ENCODE measurements around the gene CAPZB.

CAPZB gene

GRCh38 chr1:19447550-19447949 is 37.8 kb downstream of the CAPZB start:
- DNase-seq: no peak

DNA sequence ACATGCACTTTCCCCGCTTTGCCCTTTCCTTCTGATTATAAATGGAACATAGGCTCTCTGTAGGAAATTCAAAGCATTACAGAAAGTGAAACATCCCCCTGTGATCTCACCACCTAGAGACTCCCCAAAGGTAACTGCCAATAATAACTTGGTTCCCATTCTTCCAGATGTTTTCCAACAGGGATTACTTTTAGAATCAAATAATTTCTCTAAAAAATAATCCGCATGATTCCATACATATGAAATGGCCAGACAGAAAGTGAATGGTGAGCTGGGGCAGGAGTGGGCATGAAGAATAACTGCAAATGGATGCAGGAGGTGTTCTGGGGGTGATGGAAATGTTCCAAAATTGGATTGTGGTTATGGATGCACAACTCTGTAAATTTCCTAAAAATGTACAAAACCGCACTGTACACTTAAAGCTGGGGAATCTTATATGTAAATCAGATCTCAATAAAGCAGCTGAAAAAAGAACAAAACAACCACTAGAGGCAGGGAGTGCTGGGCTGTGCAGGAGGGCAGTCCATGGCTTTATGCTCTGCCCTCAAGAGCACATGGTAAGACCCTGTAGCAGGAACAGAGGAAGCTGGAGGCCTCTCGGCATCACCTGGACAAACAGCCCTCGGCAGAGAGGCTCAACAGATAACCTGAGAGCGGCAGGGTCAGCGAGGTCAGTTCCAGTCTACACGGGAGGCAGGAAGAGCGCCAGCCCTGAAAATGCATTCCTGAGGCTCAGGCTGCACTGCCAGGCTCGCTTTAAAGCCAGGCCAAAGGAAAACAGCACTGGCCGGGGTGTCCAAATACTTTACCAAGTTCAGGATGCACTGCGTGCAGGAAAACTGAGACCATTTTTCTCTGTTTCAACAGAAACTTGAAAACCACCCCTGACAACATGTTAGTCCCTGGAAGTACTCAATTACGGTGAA is 39.7 kb downstream of the CAPZB start:
- DNase-seq: no peak

- DNase-seq: no peak
These were observed 40.9 kb downstream of the CAPZB start for GRCh38 chr1:19444296-19445021.

DNA sequence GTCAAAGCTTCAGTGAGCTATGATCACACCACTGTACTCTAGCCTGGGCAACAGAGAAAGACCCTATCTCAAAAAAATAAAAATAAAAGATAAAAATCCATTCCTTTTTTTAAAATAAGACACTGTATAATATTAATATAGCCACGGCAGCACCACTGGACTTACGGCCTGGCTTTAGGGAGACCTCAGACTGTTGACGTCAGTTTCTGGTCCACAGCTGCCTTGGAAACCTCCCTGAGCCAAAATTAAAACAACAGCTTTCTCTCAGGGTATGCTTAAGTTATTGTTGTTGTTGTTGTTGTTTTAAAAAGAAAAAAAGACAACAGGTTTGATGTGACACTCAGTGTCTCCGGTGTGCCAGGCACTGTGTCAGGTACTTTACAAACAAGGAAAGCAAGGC is 42.0 kb downstream of the CAPZB start:
- no peak for DNase-seq

GRCh38 chr1:19442154-19443096 is 42.9 kb downstream of the CAPZB start:
- no peak for DNase-seq

DNA sequence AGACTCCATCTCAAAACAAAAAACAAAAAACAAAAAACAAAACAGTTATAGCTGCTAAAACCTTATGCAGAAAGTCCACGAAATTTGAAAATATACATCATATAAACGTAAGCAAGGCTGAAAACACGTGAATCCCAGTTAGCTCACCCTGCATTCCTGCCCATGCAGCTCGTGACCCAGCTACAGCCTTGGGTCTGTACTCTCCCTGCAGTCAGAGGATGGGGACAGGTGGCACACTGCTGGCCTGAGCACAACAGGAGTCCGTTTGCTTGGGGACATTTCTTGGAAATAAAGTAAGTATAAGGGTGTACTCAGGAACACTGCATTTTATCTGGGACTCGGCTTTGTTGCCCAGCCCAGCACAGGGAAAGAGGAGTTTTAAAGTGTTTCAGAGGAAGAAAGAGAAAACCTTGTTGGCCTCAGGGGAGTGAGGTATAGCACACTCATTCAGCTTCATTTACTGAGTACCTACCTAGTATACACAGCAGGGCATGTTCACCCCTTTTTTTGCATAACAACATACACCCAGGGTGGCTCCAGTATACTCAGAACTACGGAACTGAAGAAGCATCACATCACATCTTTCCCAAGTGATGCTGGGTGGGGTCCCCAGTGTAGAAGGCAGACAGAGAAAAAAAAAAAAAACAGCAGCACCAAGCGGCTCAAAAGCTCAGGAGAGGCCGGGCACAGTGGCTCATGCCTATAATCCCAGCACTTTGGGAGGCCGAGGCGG is 44.1 kb downstream of the CAPZB start:
- DNase-seq: no peak

GRCh38 chr1:19439464-19440171 is 45.7 kb downstream of the CAPZB start:
- no peak for DNase-seq

GRCh38 chr1:19438516-19439195 is 46.7 kb downstream of the CAPZB start:
- no peak for DNase-seq

DNA sequence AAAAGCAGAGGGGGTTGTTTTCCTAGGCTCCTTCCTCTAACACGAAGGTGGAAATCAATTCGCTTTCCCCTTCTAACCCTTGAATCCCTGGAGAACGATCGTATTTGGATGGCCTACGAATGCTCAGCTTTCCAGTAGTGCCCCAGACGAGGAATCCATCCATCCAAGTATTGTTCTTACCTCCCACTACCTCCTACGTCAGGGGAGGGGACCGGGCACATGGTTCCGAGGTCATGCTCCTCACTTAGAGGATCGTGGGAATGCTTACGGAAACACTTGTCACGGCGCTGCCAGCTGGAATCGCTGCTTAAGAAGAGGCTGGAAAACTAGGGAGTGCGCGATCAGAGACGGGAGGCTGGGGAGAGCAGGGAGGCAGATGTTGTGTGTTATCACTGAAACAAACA is 47.4 kb downstream of the CAPZB start:
- peak; percentile 71 for DNase-seq

GRCh38 chr1:19436716-19437476 is 48.4 kb downstream of the CAPZB start:
- DNase-seq: no peak

DNA sequence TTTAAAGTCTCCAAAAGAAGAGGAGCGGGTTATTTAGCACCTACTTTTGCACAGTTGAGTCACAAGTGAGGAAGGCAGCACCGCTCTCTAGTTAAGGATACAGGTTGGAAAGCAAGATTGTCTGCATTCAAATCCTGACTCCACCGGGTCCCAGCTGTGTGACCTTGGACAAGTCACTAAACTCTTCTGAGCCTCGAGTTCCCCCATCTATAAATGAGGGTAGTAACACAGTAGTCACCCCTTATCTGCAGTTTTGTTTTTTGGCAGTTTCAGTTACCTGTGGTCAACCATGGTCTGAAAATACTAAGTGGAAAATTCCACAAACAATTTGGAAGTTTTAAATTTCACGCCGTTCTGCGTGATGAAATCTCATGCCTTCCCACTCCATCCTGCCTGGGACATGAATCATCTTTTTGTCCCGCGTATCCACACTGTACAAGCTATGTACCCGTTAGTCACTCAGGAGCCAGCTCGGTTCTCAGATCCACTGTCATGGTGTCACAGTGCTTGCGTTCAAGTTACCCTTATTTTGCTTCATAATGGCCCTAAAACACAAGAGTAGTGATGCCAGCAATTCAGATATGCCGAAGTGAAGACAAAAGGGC is 49.4 kb downstream of the CAPZB start:
- no peak for DNase-seq

DNA sequence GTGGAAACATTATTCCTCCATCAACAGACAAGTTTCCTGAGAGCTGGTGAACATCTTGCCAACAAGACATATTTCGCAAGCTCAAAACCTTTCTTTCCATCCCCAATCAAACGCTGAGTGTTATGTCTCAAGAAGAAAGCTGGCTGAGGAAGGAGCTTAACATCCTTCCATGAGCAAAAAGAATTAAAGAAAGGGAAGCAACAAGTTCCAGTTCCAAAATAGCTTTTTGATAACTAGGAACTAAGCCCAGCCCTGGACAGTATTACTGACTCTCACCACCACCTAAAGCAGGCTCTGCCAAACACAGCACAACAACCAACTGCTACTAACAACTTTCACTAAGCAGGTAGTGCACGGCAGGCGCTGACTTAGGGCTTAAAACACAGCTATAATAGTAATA is 50.2 kb downstream of the CAPZB start:
- DNase-seq: no peak

DNA sequence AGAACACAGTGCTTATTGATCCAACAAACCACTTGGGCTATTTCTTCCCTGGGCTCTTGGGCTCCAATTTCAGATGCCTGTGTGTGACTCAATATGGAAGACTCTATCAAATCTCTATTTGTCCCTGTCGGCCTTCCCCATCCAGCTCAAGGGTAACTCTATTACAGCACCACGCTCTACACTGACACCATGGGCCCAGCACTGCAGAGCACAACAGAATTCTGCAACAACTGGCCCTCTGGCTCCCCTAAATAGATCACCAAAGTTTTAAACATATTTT is 51.7 kb downstream of the CAPZB start:
- no peak for DNase-seq

- no peak for DNase-seq
These were observed 52.2 kb downstream of the CAPZB start for GRCh38 chr1:19432943-19433718.

GRCh38 chr1:19430121-19431068 is 54.9 kb downstream of the CAPZB start:
- no peak for DNase-seq

DNA sequence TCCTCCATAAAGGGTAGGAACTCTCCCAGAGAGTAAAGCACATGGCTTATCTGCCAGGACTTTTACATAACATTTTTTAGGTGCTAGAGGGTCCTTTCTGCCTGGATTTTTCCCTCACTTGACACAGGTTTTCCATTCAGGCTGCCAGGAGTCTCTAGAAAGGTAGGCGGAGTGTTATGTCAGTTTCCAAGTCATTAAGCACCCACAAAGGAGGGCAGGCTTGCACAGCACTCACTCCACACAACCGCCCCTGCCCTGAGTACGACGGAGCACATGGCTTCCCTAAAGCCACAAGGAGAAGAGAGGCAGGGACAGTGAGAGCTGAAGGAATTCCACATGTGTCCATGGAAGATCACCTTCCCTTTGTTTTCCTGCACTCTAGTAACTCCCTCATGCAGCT is 55.7 kb downstream of the CAPZB start:
- DNase-seq: no peak

- DNase-seq: no peak
These were observed 58.1 kb downstream of the CAPZB start for GRCh38 chr1:19427087-19427781.

Data from right forelimb (tissue), 1 donor.